SU-DHL-6 (cell line): ENCODE measurements around the gene RUSC2.

Experiments
- CTCF ChIP-seq: fragments of 200-600 bp; sonication (generic); IDR thresholded peaks from one replicate; pipeline ENCODE4 v1.5.1; 2017; ENCODE audit warnings: antibody characterized with exemption, mild to moderate bottlenecking, low read length, moderate library complexity; ENCODE audit not compliant: insufficient read depth, poor library complexity, severe bottlenecking
- EZH2phosphoT487 ChIP-seq: fragments of 200-600 bp; sonication (generic), shearing (Covaris generic); conservative IDR thresholded peaks from 2 replicates; pipeline ENCODE4 v1.6.1; 2018; ENCODE audit warnings: mild to moderate bottlenecking, antibody characterized with exemption, low read length, moderate library complexity, mixed read lengths

DNA sequence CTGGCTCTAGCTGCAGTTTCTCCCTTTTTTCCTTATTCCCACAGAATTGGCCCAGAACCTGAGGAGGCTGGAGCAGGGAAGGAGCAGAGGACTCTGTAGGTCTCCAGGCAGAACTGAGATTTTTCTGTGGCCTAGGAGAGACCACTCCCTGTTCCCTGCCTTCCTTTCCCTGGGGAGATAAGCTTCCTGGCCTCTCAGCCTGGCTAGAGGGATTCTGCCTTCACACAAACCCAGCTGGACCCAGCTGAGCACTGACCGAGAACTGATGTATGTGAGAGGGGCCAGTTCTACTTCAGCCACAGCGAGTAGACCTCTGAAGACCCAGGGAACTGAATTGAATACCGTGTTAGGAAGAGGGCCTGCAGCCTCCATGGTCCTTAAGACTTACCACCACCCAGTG lies 48.0 kb downstream of the RUSC2 start:
- no peak for TF ChIP-seq CTCF
- no peak for TF ChIP-seq EZH2phosphoT487
